H1 (cell line): ENCODE results near the gene CFDP1. TPM values are rescaled to one million over a fixed set of nuclear protein-coding genes. Genes with fewer than 3 reads are reported as not detected.

Experiments
- BCL11A ChIP-seq, 2 experiments: IDR thresholded peaks; one replicate each; pipeline ENCODE4 v1.6.1; 2011; ENCODE audit warnings: low read depth in 2 of 2, low read length in 2 of 2, mild to moderate bottlenecking in 2 of 2
- CHD7 ChIP-seq: fragments of 300-600 bp; sonication (generic); IDR thresholded peaks from 2 replicates; pipeline ENCODE4 v1.7.1; 2012; ENCODE audit warnings: low read length, moderate library complexity, mild to moderate bottlenecking, inconsistent platforms; ENCODE audit not compliant: insufficient replicate concordance
- MAX ChIP-seq: IDR thresholded peaks from 2 replicates; pipeline ENCODE4 v1.6.1; 2012; ENCODE audit warnings: inconsistent platforms
- SP4 ChIP-seq: IDR thresholded peaks from 2 replicates; pipeline ENCODE4 v1.6.1; 2012; ENCODE audit warnings: low read length, inconsistent platforms
- TAF1 ChIP-seq: IDR thresholded peaks from 2 replicates; pipeline ENCODE4 v1.6.1; 2011; ENCODE audit warnings: mild to moderate bottlenecking, low read depth, low read length
- TAF7 ChIP-seq: optimal IDR thresholded peaks from 2 replicates; pipeline ENCODE3; 2011; ENCODE audit warnings: low read depth, mild to moderate bottlenecking, inconsistent platforms, low read length, moderate library complexity, borderline replicate concordance
- TBP ChIP-seq: IDR thresholded peaks from 2 replicates; pipeline ENCODE4 v1.6.1; 2011; ENCODE audit warnings: low read depth, low read length, improper control_type of control experiment
- polyA plus RNA-seq, 7 experiments: library from polyadenylated mRNA; depleted of rRNA in 3 of 7; stranded (reverse) in 5 of 7; unstranded in 2 of 7; fragments of >200 nt in 5 of 7; fragments of 200-250 nt in 2 of 7; gene quantifications; 1 replicate in 5 of 7; 2 replicates in 1 of 7; 4 replicates in 1 of 7; pipeline versions ENCODE4 v1.2.1 to v1.2.3, GENCODE V29; 2011 to 2013; ENCODE audit warnings: missing spikeins in 2 of 7, mixed read lengths in 2 of 7
- total RNA-seq: library from RNA; stranded (reverse); fragmentation: NEBNext Ultra II Directional; extraction: Animal tissue kit (Norgen Biotek cat#: 25700); gene quantifications from 2 replicates; pipeline ENCODE4 v1.2.1, GENCODE V29; 2021

The CFDP1 gene
- total and polyA plus RNA-seq, 2 of the 8 experiments (the other 6 are each of a cell fraction or from before 2014, with no cell fraction given), result 25.5 to 77.3 TPM

- TF ChIP-seq CHD7, result no peak
- no peak for TF ChIP-seq TAF7
- no peak for TF ChIP-seq BCL11A (IDR thresholded peaks at IDR 0.05; ENCODE audit: low read depth in 2 of 2, low read length in 2 of 2)
- TF ChIP-seq TBP, result no peak
- no peak for TF ChIP-seq TAF1
- no peak for TF ChIP-seq SP4
- no peak for TF ChIP-seq MAX
- TF ChIP-seq, all 59 proteins: peak for 0
These were observed 125.8 kb downstream of the CFDP1 start (continued) for GRCh38 chr16:75307506-75307905.
